K562 (cell line): ENCODE data around the gene PRELID1. TPM values are rescaled to one million over a fixed set of nuclear protein-coding genes. Genes with fewer than 3 reads are reported as not detected.

ENCODE experiments used
- ARHGAP35 ChIP-seq: fragments of 450-650 bp; IDR thresholded peaks from 2 replicates; pipeline ENCODE4 v1.6.1; 2018; ENCODE audit not compliant: partially characterized antibody
- ATF7 ChIP-seq: fragments of 450-650 bp; IDR thresholded peaks from 2 replicates; pipeline ENCODE4 v1.7.1; 2014; ENCODE audit warnings: mild to moderate bottlenecking, moderate library complexity
- CC2D1A ChIP-seq: fragments of 450-650 bp; IDR thresholded peaks from 2 replicates; pipeline ENCODE4 v1.6.1; 2017; ENCODE audit warnings: mild to moderate bottlenecking
- CHD1 ChIP-seq: fragments of 200-600 bp; sonication (generic); IDR thresholded peaks from one replicate; pipeline ENCODE4 v1.6.1; 2012; ENCODE audit warnings: mild to moderate bottlenecking, moderate library complexity, low read length, inconsistent platforms
- CXXC5 ChIP-seq: fragments of 250-450 bp; sonication (Bioruptor Pico); IDR thresholded peaks from 2 replicates; pipeline ENCODE4 v1.8.0; 2022; ENCODE audit warnings: inconsistent platforms, mild to moderate bottlenecking, moderate library complexity
- EP400 ChIP-seq: fragments of 450-650 bp; IDR thresholded peaks from 2 replicates; pipeline ENCODE4 v1.6.1; 2017; ENCODE audit warnings: antibody characterized with exemption, mild to moderate bottlenecking, moderate library complexity
- ESRRA ChIP-seq: fragments of 450-650 bp; IDR thresholded peaks from 2 replicates; pipeline ENCODE4 v1.6.1; 2014; ENCODE audit warnings: low read depth, mild to moderate bottlenecking, moderate library complexity, borderline replicate concordance
- ETV1 ChIP-seq: fragments of 450-650 bp; conservative IDR thresholded peaks from 2 replicates; pipeline ENCODE4 v1.6.1; 2016; ENCODE audit warnings: missing genetic modification characterization, control low read depth, low read depth, missing compliant biosample characterization
- HDAC6 ChIP-seq: IDR thresholded peaks from 2 replicates; pipeline ENCODE4 v1.6.1; 2012; ENCODE audit warnings: low read depth, mild to moderate bottlenecking, control low read depth, inconsistent platforms, low read length, moderate library complexity
- KDM5B ChIP-seq: fragments of 200-600 bp; sonication (generic); IDR thresholded peaks from 2 replicates; pipeline ENCODE4 v1.6.1; 2012; ENCODE audit warnings: low read depth, mild to moderate bottlenecking, moderate library complexity, low read length, control low read depth, inconsistent platforms; ENCODE audit not compliant: insufficient replicate concordance
- L3MBTL2 ChIP-seq: fragments of 450-650 bp; IDR thresholded peaks from 2 replicates; pipeline ENCODE4 v1.6.1; 2016; ENCODE audit warnings: mild to moderate bottlenecking, moderate library complexity
- MLLT1 ChIP-seq, 2 experiments: fragments of 450-650 bp; IDR thresholded peaks; 2 replicates each; pipeline ENCODE4 v1.6.1; 2016
- MXI1 ChIP-seq: IDR thresholded peaks from 2 replicates; pipeline ENCODE4 v1.6.1; 2011; ENCODE audit warnings: low read depth, mild to moderate bottlenecking, improper control_type of control experiment, low read length
- PHF8 ChIP-seq: fragments of 200-600 bp; sonication (generic); IDR thresholded peaks from 2 replicates; pipeline ENCODE4 v1.6.1; 2012; ENCODE audit warnings: mixed run types, mild to moderate bottlenecking, inconsistent platforms, low read length, moderate library complexity, borderline replicate concordance
- RHOXF2B ChIP-seq: fragments of 250-450 bp; sonication (Bioruptor Pico); conservative IDR thresholded peaks from 2 replicates; pipeline ENCODE4 v1.5.1; 2021
- SOX6 ChIP-seq: fragments of 450-650 bp; IDR thresholded peaks from 2 replicates; pipeline ENCODE4 v1.6.1; 2014; ENCODE audit warnings: mild to moderate bottlenecking
- TAF9B ChIP-seq: fragments of 450-650 bp; IDR thresholded peaks from 2 replicates; pipeline ENCODE4 v1.6.1; 2018; ENCODE audit warnings: mild to moderate bottlenecking; ENCODE audit not compliant: partially characterized antibody
- TCF3 ChIP-seq: sonication (generic); formaldehyde crosslinking; IDR thresholded peaks from 2 replicates; pipeline ENCODE4 v1.4.0; 2020; ENCODE audit warnings: mild to moderate bottlenecking, missing genetic modification reagents
- TCFL5 ChIP-seq: fragments of 250-450 bp; sonication (Bioruptor Pico); conservative IDR thresholded peaks from 2 replicates; pipeline ENCODE4 v1.6.1; 2021; ENCODE audit warnings: mild to moderate bottlenecking, moderate library complexity, matching md5 sums
- WHSC1 ChIP-seq: IDR thresholded peaks from one replicate; pipeline ENCODE4 v1.6.1; 2012; ENCODE audit warnings: low read length, control low read depth, inconsistent platforms
- ZNF140 ChIP-seq: fragments of 250-450 bp; sonication (Bioruptor Pico); IDR thresholded peaks from 2 replicates; pipeline ENCODE4 v1.8.0; 2021; ENCODE audit warnings: moderate library complexity, mild to moderate bottlenecking, inconsistent platforms
- ZNF239 ChIP-seq: fragments of 250-450 bp; sonication (Bioruptor Pico); IDR thresholded peaks from 2 replicates; pipeline ENCODE4 v1.4.0; 2020; ENCODE audit warnings: mild to moderate bottlenecking
- ZNF253 ChIP-seq: fragments of 250-450 bp; sonication (Bioruptor Pico); conservative IDR thresholded peaks from 2 replicates; pipeline ENCODE4 v1.6.1; 2021; ENCODE audit warnings: mild to moderate bottlenecking
- ZNF263 ChIP-seq: sonication (generic); formaldehyde crosslinking; IDR thresholded peaks from 2 replicates; pipeline ENCODE4 v1.8.0; 2022; ENCODE audit warnings: mild to moderate bottlenecking, missing genetic modification reagents, borderline replicate concordance
- ZNF584 ChIP-seq: fragments of 200-800 bp; sonication (Bioruptor generic); IDR thresholded peaks from 2 replicates; pipeline ENCODE4 v1.6.1; 2016; ENCODE audit warnings: low read depth, mild to moderate bottlenecking, missing genetic modification characterization, missing compliant biosample characterization
- polyA plus RNA-seq, 8 experiments: library from polyadenylated mRNA; depleted of rRNA in 4 of 8; stranded (reverse) in 5 of 8; unstranded in 3 of 8; fragments of >200 nt; fragmentation: Nextera tagmentation in 2 of 8; fragmentation: Illumina TruSeq in 1 of 8; extraction: Ambion mirVana in 2 of 8; extraction: Trizol in 1 of 8; gene quantifications; 2 replicates each; pipeline versions ENCODE4 v1.2.1 to v1.2.3, GENCODE V29; 2011 to 2014; ENCODE audit warnings: inconsistent platforms in 1 of 8, missing spikeins in 1 of 8
- total RNA-seq, 7 experiments: library from RNA; depleted of rRNA in 6 of 7; stranded (reverse); fragments of >200 nt in 6 of 7; fragmentation: Illumina TruSeq in 2 of 7; extraction: Trizol in 2 of 7; gene quantifications; 2 replicates each; pipeline versions ENCODE4 v1.2.1 to v1.2.3, GENCODE V29; 2011 to 2021; ENCODE audit warnings: low replicate concordance in 1 of 7
- TF ChIP-seq, protein P1 (sequence below): sonication (generic); formaldehyde crosslinking; IDR thresholded peaks from 2 replicates; pipeline ENCODE4 v1.9.0; 2022; ENCODE audit warnings: mild to moderate bottlenecking, missing genetic modification reagents
- TF ChIP-seq, protein P2 (sequence below): fragments of 250-450 bp; sonication (Bioruptor Pico); IDR thresholded peaks from 2 replicates; pipeline ENCODE4 v1.9.0; 2021; ENCODE audit warnings: mild to moderate bottlenecking, inconsistent platforms

The PRELID1 gene
- total and polyA plus RNA-seq, 9 of the 15 experiments (the other 6 are each of a cell fraction or from before 2014, with no cell fraction given) = 40.1 to 484 (median 340) TPM

- no peak for TF ChIP-seq ARHGAP35
- TF ChIP-seq ESRRA = peak; percentile 19; the same call in 1 of the 2 replicates
- no peak for TF ChIP-seq TAF9B
- no peak for TF ChIP-seq ZNF253 (CRISPR knock-in tag)
- TF ChIP-seq ETV1 (tag) = no peak
- TF ChIP-seq CHD1 = no peak
- no peak for TF ChIP-seq EP400
- TF ChIP-seq L3MBTL2 = no peak
- TF ChIP-seq WHSC1 = no peak
- TF ChIP-seq ZNF263 = peak; percentile 71; the same call in 1 of the 2 replicates
- no peak; the same call in 1 of the 2 replicates for TF ChIP-seq TCF3 (CRISPR knock-in tag)
- peak; percentile 36; the same call in 1 of the 2 replicates for TF ChIP-seq ATF7
- TF ChIP-seq CC2D1A = no peak
- no peak for TF ChIP-seq KDM5B
- TF ChIP-seq MLLT1 (IDR thresholded peaks at IDR 0.05) = no peak
- TF ChIP-seq ZNF239 (CRISPR knock-in tag) = no peak
- TF ChIP-seq ZNF140 (CRISPR knock-in tag) = no peak
- no peak for TF ChIP-seq ZNF584
- 0 out of 2 replicates have a peak, but pooled peaks have one; percentile 23 for TF ChIP-seq SOX6
- no peak for TF ChIP-seq PHF8
- no peak for TF ChIP-seq TCFL5
- no peak for TF ChIP-seq HDAC6
- TF ChIP-seq RHOXF2B (CRISPR knock-in tag) = no peak
- TF ChIP-seq, protein P1, sequence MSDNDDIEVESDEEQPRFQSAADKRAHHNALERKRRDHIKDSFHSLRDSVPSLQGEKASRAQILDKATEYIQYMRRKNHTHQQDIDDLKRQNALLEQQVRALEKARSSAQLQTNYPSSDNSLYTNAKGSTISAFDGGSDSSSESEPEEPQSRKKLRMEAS = 0 out of 2 replicates have a peak, but pooled peaks have one; percentile 56
- TF ChIP-seq, protein P2, sequence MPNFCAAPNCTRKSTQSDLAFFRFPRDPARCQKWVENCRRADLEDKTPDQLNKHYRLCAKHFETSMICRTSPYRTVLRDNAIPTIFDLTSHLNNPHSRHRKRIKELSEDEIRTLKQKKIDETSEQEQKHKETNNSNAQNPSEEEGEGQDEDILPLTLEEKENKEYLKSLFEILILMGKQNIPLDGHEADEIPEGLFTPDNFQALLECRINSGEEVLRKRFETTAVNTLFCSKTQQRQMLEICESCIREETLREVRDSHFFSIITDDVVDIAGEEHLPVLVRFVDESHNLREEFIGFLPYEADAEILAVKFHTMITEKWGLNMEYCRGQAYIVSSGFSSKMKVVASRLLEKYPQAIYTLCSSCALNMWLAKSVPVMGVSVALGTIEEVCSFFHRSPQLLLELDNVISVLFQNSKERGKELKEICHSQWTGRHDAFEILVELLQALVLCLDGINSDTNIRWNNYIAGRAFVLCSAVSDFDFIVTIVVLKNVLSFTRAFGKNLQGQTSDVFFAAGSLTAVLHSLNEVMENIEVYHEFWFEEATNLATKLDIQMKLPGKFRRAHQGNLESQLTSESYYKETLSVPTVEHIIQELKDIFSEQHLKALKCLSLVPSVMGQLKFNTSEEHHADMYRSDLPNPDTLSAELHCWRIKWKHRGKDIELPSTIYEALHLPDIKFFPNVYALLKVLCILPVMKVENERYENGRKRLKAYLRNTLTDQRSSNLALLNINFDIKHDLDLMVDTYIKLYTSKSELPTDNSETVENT = no peak
- TF ChIP-seq CXXC5 (CRISPR knock-in tag) = no peak
- TF ChIP-seq MXI1 = no peak
These were observed 6.0 kb downstream of the PRELID1 start (continued) for GRCh38 chr5:177309351-177310191.
